Measurements from ENCODE around the gene GREM1.

GREM1 gene

DNA sequence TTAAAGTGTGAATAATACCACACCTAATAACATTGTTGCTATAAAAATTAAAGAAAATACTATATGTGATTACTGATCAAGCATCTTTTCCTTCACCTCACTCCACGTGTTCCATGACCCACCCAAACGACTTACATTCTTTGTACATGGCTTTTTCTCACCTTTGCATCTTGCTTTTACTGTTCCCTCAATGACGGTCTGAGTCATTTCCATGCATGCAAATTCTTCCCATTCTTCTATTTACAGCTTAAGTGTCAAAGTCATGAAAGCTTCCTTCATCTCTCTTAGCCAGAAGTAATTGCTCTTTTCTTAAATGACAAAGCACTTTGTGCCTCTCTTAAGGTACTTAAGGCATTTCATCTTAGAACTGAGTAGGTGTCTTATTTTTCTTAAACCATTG, 64.0 kb downstream of the GREM1 start:
- no peak for DNase-seq (ENCODE audit: low read depth in 2 of 2)

DNA sequence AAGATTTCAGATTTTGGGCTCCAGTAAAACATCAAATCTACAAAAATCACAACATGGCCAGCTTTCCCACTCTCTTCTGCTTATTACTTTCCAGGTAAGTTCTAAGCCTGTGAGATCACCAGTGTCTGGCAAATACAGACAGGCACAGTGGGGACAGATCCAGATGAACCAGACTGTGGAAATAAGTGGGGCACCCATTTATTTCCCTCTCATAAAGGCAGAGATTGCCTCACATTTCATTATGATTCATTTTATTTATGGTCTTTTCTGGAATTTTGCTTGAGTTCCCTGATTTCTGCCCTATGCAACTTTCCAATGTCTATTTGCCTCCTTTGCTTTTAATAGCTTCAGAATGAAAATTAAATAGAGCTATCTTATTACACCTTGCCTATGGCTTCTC, 66.8 kb downstream of the GREM1 start:
- DNase-seq (ENCODE audit: low read depth in 2 of 2): no peak

DNA sequence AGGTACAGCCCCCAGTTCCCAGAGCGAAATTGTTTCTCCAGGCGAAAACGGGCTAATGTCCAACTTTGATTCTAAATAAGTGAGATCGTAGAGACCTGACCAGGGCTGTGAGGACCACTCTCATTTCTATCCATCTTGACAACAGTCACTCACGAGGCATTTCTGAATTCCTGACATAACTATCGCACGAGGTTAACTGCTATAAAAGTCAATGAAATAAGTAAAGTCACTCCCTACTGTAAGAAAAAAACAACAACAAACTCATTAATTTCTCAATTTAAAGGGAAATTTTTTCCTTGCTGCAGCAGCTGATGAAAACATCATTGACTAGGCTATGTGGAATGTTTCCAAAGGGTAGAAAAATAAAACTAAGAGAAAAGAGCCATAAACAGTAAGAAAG, 69.1 kb downstream of the GREM1 start:
- DNase-seq (ENCODE audit: low read depth in 2 of 2): no peak

DNA sequence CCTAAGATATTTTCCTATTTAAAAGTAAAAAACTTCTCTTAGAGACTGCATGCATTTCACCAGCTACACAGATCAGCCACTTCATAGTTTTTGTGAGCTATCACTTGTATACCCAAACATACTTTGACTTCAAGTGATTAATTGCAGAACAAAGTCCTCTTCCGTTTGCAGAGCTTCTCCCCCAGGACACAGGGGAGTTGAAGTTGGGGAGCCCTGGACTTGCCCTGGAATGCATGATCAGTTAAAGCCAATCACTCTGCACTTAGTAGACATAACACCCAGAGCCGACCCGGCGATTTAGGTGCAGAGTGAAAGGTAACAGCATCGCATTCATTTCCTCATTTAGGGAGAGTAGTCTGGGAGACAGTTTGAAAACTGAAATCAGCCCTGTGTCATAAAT, 70.1 kb downstream of the GREM1 start:
- DNase-seq (ENCODE audit: low read depth in 2 of 2): no peak

DNA sequence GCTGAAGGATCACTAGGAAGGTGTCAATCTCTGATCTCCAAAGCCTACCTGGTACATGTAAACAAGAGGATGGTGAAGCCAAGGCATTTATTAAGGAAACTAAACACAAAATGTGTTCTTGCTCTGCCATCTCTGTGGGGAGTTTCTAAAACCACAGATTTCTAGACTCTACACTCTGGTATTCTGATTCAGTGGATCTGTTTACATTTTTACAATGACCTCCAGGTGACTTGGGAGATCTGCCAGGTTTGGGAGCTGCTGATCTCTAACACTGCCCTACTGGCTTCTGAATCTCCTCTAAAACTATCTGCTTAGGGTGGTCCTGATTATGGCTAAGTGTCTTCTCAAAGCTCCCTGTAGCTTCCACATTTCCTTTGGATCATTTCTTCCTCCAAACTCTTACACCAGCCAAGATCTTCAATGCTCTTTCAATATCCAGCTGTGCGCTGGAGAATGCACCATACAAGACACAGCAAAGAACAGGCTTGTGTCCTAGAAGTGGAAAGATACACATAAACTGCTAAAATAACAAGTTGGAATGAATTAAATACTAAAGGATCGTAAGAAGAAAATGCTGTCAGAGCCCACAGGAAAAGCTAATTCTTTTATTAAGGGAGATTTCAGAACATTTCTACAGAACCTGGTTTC, 72.7 kb downstream of the GREM1 start:
- no peak for DNase-seq (ENCODE audit: low read depth in 2 of 2)

DNA sequence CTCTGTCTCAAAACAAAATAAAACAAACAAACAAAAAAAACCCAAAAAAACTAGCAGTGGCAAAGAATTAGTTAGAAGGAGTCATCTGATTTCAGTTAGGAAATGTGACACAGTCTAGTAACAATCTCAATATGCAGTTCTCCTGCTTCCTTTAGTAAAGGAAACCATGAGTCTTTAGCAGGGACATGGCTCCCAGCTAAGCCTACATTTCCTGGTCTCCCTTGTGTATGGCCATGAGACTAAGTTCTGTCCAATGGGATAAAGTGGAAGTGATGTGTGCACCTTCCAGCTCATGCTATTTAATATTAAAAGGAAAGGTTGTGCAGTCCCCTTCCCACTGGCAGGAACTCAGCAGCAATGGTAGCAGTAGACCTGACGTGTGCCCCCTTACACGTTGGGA, 74.6 kb downstream of the GREM1 start:
- no peak for DNase-seq (ENCODE audit: low read depth in 2 of 2)

Measured in stimulated activated CD4-positive, alpha-beta T cell treated with anti-CD3 and anti-CD28 coated beads, Interleukin-1b, Interleukin-23, amount 100 ng/mL, for 1 hour (primary cell).